HepG2 (cell line): ENCODE measurements around the gene SCT. TPM values are rescaled to one million over a fixed set of nuclear protein-coding genes. Genes with fewer than 3 reads are reported as not detected.
A peak's percentile ranks its signal among the peaks of the same experiment; 100 is the strongest.

Experiments used
- AKAP8 ChIP-seq: sonication (generic); formaldehyde crosslinking; IDR thresholded peaks from 2 replicates; pipeline ENCODE4 v1.5.1; 2020; ENCODE audit warnings: mild to moderate bottlenecking, missing genetic modification reagents
- DNMT3B ChIP-seq: conservative IDR thresholded peaks from 2 replicates; pipeline ENCODE4 v1.6.1; 2016; ENCODE audit warnings: missing biosample characterization, control low read depth
- ELF3 ChIP-seq: IDR thresholded peaks from 2 replicates; pipeline ENCODE4 v1.6.1; 2016; ENCODE audit warnings: missing genetic modification reagents, missing compliant biosample characterization
- ELF4 ChIP-seq: sonication (generic); formaldehyde crosslinking; IDR thresholded peaks from 2 replicates; pipeline ENCODE4 v1.5.0; 2020; ENCODE audit warnings: missing genetic modification reagents, mild to moderate bottlenecking, moderate library complexity, borderline replicate concordance
- HMG20A ChIP-seq: IDR thresholded peaks from 2 replicates; pipeline ENCODE4 v1.6.1; 2016; ENCODE audit warnings: borderline replicate concordance
- ISL2 ChIP-seq: sonication (generic); formaldehyde crosslinking; IDR thresholded peaks from 2 replicates; pipeline ENCODE4 v1.5.0; 2020; ENCODE audit warnings: missing genetic modification reagents
- KLF11 ChIP-seq: IDR thresholded peaks from 2 replicates; pipeline ENCODE4 v1.6.1; 2016; ENCODE audit warnings: missing compliant biosample characterization
- KLF13 ChIP-seq: sonication (generic); formaldehyde crosslinking; IDR thresholded peaks from 2 replicates; pipeline ENCODE4 v1.4.0; 2020; ENCODE audit warnings: mild to moderate bottlenecking, missing genetic modification reagents
- MAZ ChIP-seq, 2 experiments: sonication (generic) in 1 of 2; formaldehyde crosslinking in 1 of 2; IDR thresholded peaks; 2 replicates each; pipeline versions ENCODE4 v1.5.0 to v1.6.1; 2012 to 2020; ENCODE audit warnings: low read depth in 2 of 2, mild to moderate bottlenecking in 2 of 2, borderline replicate concordance in 1 of 2, improper control_type of control experiment in 1 of 2, low read length in 1 of 2, missing genetic modification reagents in 1 of 2, moderate library complexity in 1 of 2
- NR2C2 ChIP-seq: sonication (generic); formaldehyde crosslinking; IDR thresholded peaks from 2 replicates; pipeline ENCODE4 v1.4.0; 2020; ENCODE audit warnings: missing genetic modification reagents, mild to moderate bottlenecking, moderate library complexity, borderline replicate concordance
- PCBP2 ChIP-seq: fragments of 200-400 bp; formaldehyde crosslinking; optimal IDR thresholded peaks from 2 replicates; pipeline ENCODE3; 2018; ENCODE audit warnings: low read length, low read depth; ENCODE audit not compliant: poor library complexity, severe bottlenecking
- RXRA ChIP-seq: sonication (generic); formaldehyde crosslinking; IDR thresholded peaks from 2 replicates; pipeline ENCODE4 v1.5.1; 2020; ENCODE audit warnings: missing genetic modification reagents
- SAP130 ChIP-seq: IDR thresholded peaks from 2 replicates; pipeline ENCODE4 v1.6.1; 2016; ENCODE audit warnings: low read depth
- SKI ChIP-seq: fragments of 450-650 bp; IDR thresholded peaks from one replicate; pipeline ENCODE4 v1.6.1; 2018; ENCODE audit warnings: mild to moderate bottlenecking; ENCODE audit not compliant: partially characterized antibody
- TCF12 ChIP-seq, 2 experiments: fragments of 450-650 bp in 1 of 2; sonication (generic) in 1 of 2; formaldehyde crosslinking in 1 of 2; IDR thresholded peaks; 2 replicates each; pipeline versions ENCODE4 v1.6.1 to v1.8.0; 2017 to 2022; ENCODE audit warnings: antibody characterized with exemption in 1 of 2, mild to moderate bottlenecking in 1 of 2, missing genetic modification reagents in 1 of 2, moderate library complexity in 1 of 2
- TEAD2 ChIP-seq: sonication (generic); formaldehyde crosslinking; IDR thresholded peaks from 2 replicates; pipeline ENCODE4 v1.9.0; 2021; ENCODE audit warnings: missing genetic modification reagents
- ZBTB38 ChIP-seq: sonication (generic); formaldehyde crosslinking; IDR thresholded peaks from 2 replicates; pipeline ENCODE4 v1.5.1; 2020; ENCODE audit warnings: mild to moderate bottlenecking, missing genetic modification reagents
- ZNF263 ChIP-seq: sonication (generic); formaldehyde crosslinking; IDR thresholded peaks from 2 replicates; pipeline ENCODE4 v1.4.0; 2020; ENCODE audit warnings: missing genetic modification reagents
- ZNF468 ChIP-seq: sonication (generic); formaldehyde crosslinking; IDR thresholded peaks from 2 replicates; pipeline ENCODE4 v1.8.0; 2022; ENCODE audit warnings: mild to moderate bottlenecking, moderate library complexity, missing genetic modification reagents
- ZZZ3 ChIP-seq: sonication (generic); formaldehyde crosslinking; IDR thresholded peaks from 2 replicates; pipeline ENCODE4 v1.4.0; 2020; ENCODE audit warnings: missing genetic modification reagents, mild to moderate bottlenecking, borderline replicate concordance
- polyA plus RNA-seq, 8 experiments: library from polyadenylated mRNA; depleted of rRNA in 3 of 8; stranded (reverse) in 7 of 8; unstranded in 1 of 8; fragments of >200 nt; fragmentation: Illumina TruSeq in 4 of 8; extraction: Trizol in 4 of 8; gene quantifications; 2 replicates each; pipeline versions ENCODE4 v1.2.1 to v1.2.3, GENCODE V29; 2011 to 2016; ENCODE audit warnings: low read depth in 4 of 8, missing spikeins in 1 of 8, mixed read lengths in 1 of 8; ENCODE audit not compliant: insufficient read depth in 1 of 8
- total RNA-seq, 5 experiments: library from RNA; depleted of rRNA; stranded (reverse); fragments of >200 nt; fragmentation: Illumina TruSeq; extraction: Trizol; gene quantifications; 2 replicates each; pipeline ENCODE4 v1.2.3, GENCODE V29; 2016; ENCODE audit warnings: low read depth in 1 of 5
- TF ChIP-seq, protein P1 (sequence below): sonication (generic); formaldehyde crosslinking; IDR thresholded peaks from 2 replicates; pipeline ENCODE4 v1.4.0; 2020; ENCODE audit warnings: missing genetic modification reagents
- TF ChIP-seq, protein P2 (sequence below): sonication (generic); formaldehyde crosslinking; IDR thresholded peaks from 2 replicates; pipeline ENCODE4 v1.4.0; 2020; ENCODE audit warnings: missing genetic modification reagents
- TF ChIP-seq, protein P3 (sequence below): sonication (generic); IDR thresholded peaks from 2 replicates; pipeline ENCODE4 v1.6.1; 2016; ENCODE audit warnings: low read depth, borderline replicate concordance

SCT gene
- total and polyA plus RNA-seq, 2 of the 13 experiments (the other 11 are each of a cell fraction or from before 2014, with no cell fraction given): not detected

DNA sequence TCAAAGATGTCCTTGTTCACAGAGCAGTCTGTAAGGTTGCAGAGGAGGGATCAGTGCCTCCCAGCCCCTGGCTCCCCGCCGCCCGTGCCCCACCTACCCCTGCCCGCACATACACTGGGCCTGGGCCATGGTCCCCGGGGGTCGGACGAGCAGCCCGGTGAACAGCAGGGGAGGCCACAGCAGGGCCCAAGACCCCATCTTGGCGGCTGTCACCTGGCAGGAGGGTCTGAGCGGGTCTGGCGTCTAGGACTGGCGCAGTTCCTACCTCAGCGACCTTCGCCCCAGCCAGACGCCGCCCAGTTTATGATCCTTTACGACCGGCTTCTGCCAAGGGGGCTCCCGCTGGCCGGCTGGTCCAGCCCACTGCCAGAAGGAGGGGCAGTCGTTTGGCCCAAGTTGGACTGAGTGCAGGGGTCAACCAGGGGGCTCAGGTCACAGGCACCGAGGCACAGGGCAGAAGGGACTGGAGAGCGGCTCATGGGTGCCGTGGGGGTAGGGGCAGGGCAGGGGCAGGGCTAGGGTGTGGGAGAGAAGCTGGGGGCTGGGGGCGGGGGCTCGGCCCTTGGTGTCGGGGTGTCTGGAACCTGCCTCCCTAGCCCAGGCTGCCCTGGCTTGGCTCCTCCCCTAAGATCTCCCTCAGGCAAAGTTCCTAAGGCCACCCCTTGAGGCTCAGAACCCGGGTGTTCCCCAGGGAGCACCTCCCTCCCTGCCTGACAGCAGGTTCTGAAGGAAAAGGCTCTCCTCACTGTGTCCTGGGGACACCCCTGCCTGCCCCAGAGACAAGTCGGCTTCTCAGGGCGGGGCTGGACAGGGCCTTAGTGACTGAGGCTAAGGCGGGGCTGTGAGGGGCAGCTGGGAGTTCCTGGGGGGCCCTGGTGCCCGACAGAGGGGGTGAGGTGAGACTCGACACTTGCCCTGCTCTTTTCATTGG, 2.0 kb downstream of the SCT start, which contains the start of gene CDHR5 (continued):
- TF ChIP-seq, protein P1, sequence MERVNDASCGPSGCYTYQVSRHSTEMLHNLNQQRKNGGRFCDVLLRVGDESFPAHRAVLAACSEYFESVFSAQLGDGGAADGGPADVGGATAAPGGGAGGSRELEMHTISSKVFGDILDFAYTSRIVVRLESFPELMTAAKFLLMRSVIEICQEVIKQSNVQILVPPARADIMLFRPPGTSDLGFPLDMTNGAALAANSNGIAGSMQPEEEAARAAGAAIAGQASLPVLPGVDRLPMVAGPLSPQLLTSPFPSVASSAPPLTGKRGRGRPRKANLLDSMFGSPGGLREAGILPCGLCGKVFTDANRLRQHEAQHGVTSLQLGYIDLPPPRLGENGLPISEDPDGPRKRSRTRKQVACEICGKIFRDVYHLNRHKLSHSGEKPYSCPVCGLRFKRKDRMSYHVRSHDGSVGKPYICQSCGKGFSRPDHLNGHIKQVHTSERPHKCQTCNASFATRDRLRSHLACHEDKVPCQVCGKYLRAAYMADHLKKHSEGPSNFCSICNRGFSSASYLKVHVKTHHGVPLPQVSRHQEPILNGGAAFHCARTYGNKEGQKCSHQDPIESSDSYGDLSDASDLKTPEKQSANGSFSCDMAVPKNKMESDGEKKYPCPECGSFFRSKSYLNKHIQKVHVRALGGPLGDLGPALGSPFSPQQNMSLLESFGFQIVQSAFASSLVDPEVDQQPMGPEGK (CRISPR knock-in tag): peak; percentile 26; the same call in 1 of the 2 replicates
- no peak for TF ChIP-seq ELF3 (CRISPR knock-in tag)
- TF ChIP-seq SKI: peak; percentile 29
- no peak for TF ChIP-seq DNMT3B
- TF ChIP-seq ZNF468 (CRISPR knock-in tag): no peak
- TF ChIP-seq RXRA: 0 out of 2 replicates have a peak, but pooled peaks have one; percentile 36
- TF ChIP-seq ZNF263 (CRISPR knock-in tag): peak; percentile 88
- peak; percentile 99 for TF ChIP-seq AKAP8 (CRISPR knock-in tag)
- no peak for TF ChIP-seq KLF11 (CRISPR knock-in tag)
- TF ChIP-seq ZZZ3 (CRISPR knock-in tag): no peak
- no peak for TF ChIP-seq TCF12 (IDR thresholded peaks at IDR 0.05)
- TF ChIP-seq TCF12 (CRISPR knock-in tag; IDR thresholded peaks at IDR 0.05): no peak
- peak; percentile 42 for TF ChIP-seq SAP130 (CRISPR knock-in tag)
- TF ChIP-seq TEAD2 (CRISPR knock-in tag): no peak
- no peak for TF ChIP-seq ISL2 (CRISPR knock-in tag)
- TF ChIP-seq NR2C2 (CRISPR knock-in tag): peak; percentile 67
- TF ChIP-seq ELF4 (CRISPR knock-in tag): no peak
- TF ChIP-seq ZBTB38: 0 out of 2 replicates have a peak, but pooled peaks have one; percentile 4
- TF ChIP-seq PCBP2: no peak
- TF ChIP-seq, protein P2, sequence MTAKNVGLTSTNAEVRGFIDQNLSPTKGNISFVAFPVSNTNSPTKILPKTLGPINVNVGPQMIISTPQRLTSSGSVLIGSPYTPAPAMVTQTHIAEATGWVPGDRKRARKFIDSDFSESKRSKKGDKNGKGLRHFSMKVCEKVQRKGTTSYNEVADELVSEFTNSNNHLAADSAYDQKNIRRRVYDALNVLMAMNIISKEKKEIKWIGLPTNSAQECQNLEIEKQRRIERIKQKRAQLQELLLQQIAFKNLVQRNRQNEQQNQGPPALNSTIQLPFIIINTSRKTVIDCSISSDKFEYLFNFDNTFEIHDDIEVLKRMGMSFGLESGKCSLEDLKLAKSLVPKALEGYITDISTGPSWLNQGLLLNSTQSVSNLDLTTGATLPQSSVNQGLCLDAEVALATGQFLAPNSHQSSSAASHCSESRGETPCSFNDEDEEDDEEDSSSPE (CRISPR knock-in tag): no peak
- no peak for TF ChIP-seq KLF13 (CRISPR knock-in tag)
- no peak for TF ChIP-seq MAZ (IDR thresholded peaks at IDR 0.05; ENCODE audit: borderline replicate concordance, low read depth, low read length)
- 0 out of 2 replicates have a peak, but pooled peaks have one; percentile 38 for TF ChIP-seq MAZ (CRISPR knock-in tag; IDR thresholded peaks at IDR 0.05; ENCODE audit: low read depth)
- TF ChIP-seq, protein P3, sequence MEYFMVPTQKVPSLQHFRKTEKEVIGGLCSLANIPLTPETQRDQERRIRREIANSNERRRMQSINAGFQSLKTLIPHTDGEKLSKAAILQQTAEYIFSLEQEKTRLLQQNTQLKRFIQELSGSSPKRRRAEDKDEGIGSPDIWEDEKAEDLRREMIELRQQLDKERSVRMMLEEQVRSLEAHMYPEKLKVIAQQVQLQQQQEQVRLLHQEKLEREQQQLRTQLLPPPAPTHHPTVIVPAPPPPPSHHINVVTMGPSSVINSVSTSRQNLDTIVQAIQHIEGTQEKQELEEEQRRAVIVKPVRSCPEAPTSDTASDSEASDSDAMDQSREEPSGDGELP: peak; percentile 16; the same call in 1 of the 2 replicates
- TF ChIP-seq HMG20A (CRISPR knock-in tag): no peak
